Naive thymus-derived CD4-positive, alpha-beta T cell (primary cell): ENCODE measurements around the gene TMEM165. TPM values are rescaled to one million over a fixed set of nuclear protein-coding genes. Genes with fewer than 3 reads are reported as not detected.

Experiments used
- ATAC-seq: fragments of 150-1000 bp; cut with Tn5 transposase; 2 replicates; pipeline ENCODE4 v1.10.0; 2021; ENCODE audit warnings: mild to moderate bottlenecking, moderate library complexity
- CTCF ChIA-PET: fragments of 350-600 bp; sonication (Branson Sonifier 250); formaldehyde crosslinking; loops from one replicate; lab custom pipeline; 2021; ENCODE audit warnings: antibody characterized with exemption; lab: Charles Lee
- POLR2A ChIA-PET: fragments of 350-600 bp; sonication (Branson Sonifier 250); formaldehyde crosslinking; loops from one replicate; lab custom pipeline; 2021; ENCODE audit warnings: antibody characterized with exemption, inconsistent platforms; lab: Charles Lee
- DNase-seq, 9 donors: peaks; one replicate each; pipeline versions ENCODE4 v3.0.0 to v3.0.0-alpha.2; 2020 to 2022; ENCODE audit warnings: mixed read lengths in 1 of 9
- H3K27ac ChIP-seq: one replicate; pipeline ENCODE4 v1.7.0; 2013; ENCODE audit warnings: mild to moderate bottlenecking, low read depth, low read length, moderate library complexity
- H3K27me3 ChIP-seq, 2 donors: one replicate each; pipeline ENCODE4 v1.7.0; 2013; ENCODE audit warnings: low read length in 2 of 2, mild to moderate bottlenecking in 2 of 2, moderate library complexity in 2 of 2; ENCODE audit not compliant: control insufficient read depth in 2 of 2, insufficient read depth in 2 of 2
- H3K36me3 ChIP-seq, 3 experiments: 1 replicate in 2 of 3; 2 replicates in 1 of 3; pipeline ENCODE4 v1.7.0; 2013; ENCODE audit warnings: low read length in 3 of 3, mild to moderate bottlenecking in 3 of 3, moderate library complexity in 1 of 3; ENCODE audit not compliant: insufficient read depth in 3 of 3, control insufficient read depth in 2 of 3
- H3K4me1 ChIP-seq, 2 donors: one replicate each; pipeline ENCODE4 v1.7.0; 2013; ENCODE audit warnings: low read length in 2 of 2, mild to moderate bottlenecking in 2 of 2, moderate library complexity in 1 of 2; ENCODE audit not compliant: control insufficient read depth in 2 of 2, insufficient read depth in 2 of 2
- H3K4me3 ChIP-seq: 2 replicates; pipeline ENCODE4 v1.7.0; 2013; ENCODE audit warnings: mild to moderate bottlenecking, low read length
- H3K9me3 ChIP-seq, 3 experiments: 1 replicate in 2 of 3; 2 replicates in 1 of 3; pipeline ENCODE4 v1.7.0; 2013; ENCODE audit warnings: low read length in 3 of 3; ENCODE audit not compliant: control insufficient read depth in 2 of 3
- H3K27ac Mint-ChIP-seq, 9 donors: one replicate each; pipeline ENCODE4 v1.8.0; 2020 to 2022; ENCODE audit warnings: mixed read lengths in 9 of 9, mild to moderate bottlenecking in 8 of 9, moderate library complexity in 5 of 9, inconsistent platforms in 2 of 9
- H3K27me3 Mint-ChIP-seq, 5 donors: one replicate each; pipeline ENCODE4 v1.8.0; 2021 to 2022; ENCODE audit warnings: mixed read lengths in 5 of 5, mild to moderate bottlenecking in 1 of 5
- H3K36me3 Mint-ChIP-seq, 5 donors: one replicate each; pipeline ENCODE4 v1.8.0; 2020 to 2022; ENCODE audit warnings: mixed read lengths in 5 of 5, mild to moderate bottlenecking in 3 of 5, inconsistent platforms in 1 of 5
- H3K4me1 Mint-ChIP-seq, 7 donors: one replicate each; pipeline ENCODE4 v1.8.0; 2020 to 2022; ENCODE audit warnings: mixed read lengths in 7 of 7, mild to moderate bottlenecking in 3 of 7, inconsistent platforms in 1 of 7
- H3K4me3 Mint-ChIP-seq, 10 donors: one replicate each; pipeline ENCODE4 v1.8.0; 2020 to 2022; ENCODE audit warnings: mild to moderate bottlenecking in 10 of 10, mixed read lengths in 10 of 10, moderate library complexity in 6 of 10, inconsistent platforms in 2 of 10
- H3K9me3 Mint-ChIP-seq, 11 donors: one replicate each; pipeline ENCODE4 v1.8.0; 2020 to 2022; ENCODE audit warnings: mixed read lengths in 11 of 11, mild to moderate bottlenecking in 4 of 11, inconsistent platforms in 1 of 11, moderate library complexity in 1 of 11
- intact Hi-C, 2 donors: fragments of 100-400 bp; cut with micrococcal nuclease; formaldehyde crosslinking; loops; one replicate each; pipeline ENCODE4 v1.15.1; 2023
- polyA plus RNA-seq, 2 donors: library from polyadenylated mRNA; unstranded; fragments of 300-500 nt; fragmentation: Illumina TruSeq; gene quantifications; one replicate each; pipeline ENCODE4 v1.2.3, GENCODE V29; 2021
- total RNA-seq, 6 experiments: library from RNA in 5 of 6; stranded (reverse) in 5 of 6; gene quantifications; 1 replicate in 5 of 6; 2 replicates in 1 of 6; pipeline ENCODE4 v1.2.3 and lab custom pipeline; 2021 to 2026

Gene TMEM165
- total and polyA plus RNA-seq, 7 experiments from 2014 or later, result 22.9 to 80.9 (median 55.7) TPM

GRCh38 chr4:55424791-55425190, 29.0 kb downstream of the TMEM165 start:
- Histone ChIP-seq H3K27me3 (no peaks in the 10 kb centered on the region), H3K27ac (no peak overlapping the region), H3K36me3 (peaks cover 7 to 43% (median 9%) of the 10 kb centered on the region in 3 experiments), H3K4me3 (no peak overlapping the region), H3K9me3 (no peaks in the 10 kb centered on the region), H3K4me1 (no peaks in the 10 kb centered on the region)
- Mint-ChIP-seq H3K36me3 (peaks cover 14 to 38% (median 27%) of the 10 kb centered on the region in 5 donors), H3K9me3 (no peaks in the 10 kb centered on the region), H3K27ac (peak overlapping the region in 4 of 9 donors; percentile 31 to 74 (median 68)), H3K4me1 (peaks cover 0 to 15% (median 4%) of the 10 kb centered on the region in 7 donors), H3K27me3 (no peaks in the 10 kb centered on the region), H3K4me3 (no peak overlapping the region)
- intact Hi-C loops, result no loop called here
- ChIA-PET CTCF (no interaction called here), POLR2A (no interaction called here)
- ATAC-seq (no peak), DNase-seq (no peak)

DNA sequence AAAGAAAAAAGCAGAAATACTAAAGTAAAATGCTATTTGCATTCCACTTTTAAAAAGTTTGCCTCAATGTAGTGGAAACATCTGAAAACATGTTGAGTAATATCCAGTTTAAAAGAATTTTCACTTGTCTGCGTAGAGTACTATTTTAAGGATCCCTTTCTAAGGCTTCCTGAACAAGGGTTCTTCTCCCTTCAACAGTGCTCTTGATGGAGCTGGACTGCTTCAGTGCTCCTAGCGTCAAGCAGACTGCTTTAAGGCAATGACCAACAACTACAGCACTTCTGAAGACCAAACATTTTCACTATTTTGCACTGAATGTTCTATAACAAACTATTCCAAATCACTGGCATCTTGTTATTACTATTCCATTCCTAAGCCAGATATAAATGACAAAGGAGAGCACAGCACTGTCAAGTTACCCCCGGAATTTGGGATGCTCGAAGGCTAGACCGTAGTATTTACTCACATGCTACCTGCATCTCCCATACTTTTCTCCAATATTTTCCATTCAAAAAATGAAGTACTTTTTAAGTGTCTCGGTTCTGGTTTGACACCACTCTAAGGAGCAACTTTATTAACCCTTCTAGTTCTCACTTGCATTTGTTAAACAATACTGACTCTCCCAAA, 36.1 kb downstream of the TMEM165 start:
- no peaks in the 10 kb centered on the region for H3K27me3 Mint-ChIP-seq
- Histone ChIP-seq H3K9me3 (no peaks in the 10 kb centered on the region), H3K4me3 (no peak overlapping the region), H3K36me3 (peaks cover 0 to 16% (median 13%) of the 10 kb centered on the region in 3 experiments), H3K27me3 (no peaks in the 10 kb centered on the region), H3K27ac (no peak overlapping the region), H3K4me1 (peaks cover 0 to 6% of the 10 kb centered on the region in 2 donors)
- DNase-seq (no peak), ATAC-seq (no peak)
- H3K4me3 Mint-ChIP-seq, result no peak overlapping the region
- peak overlapping the region in 5 of 9 donors; percentile 7 to 65 (median 29) for H3K27ac Mint-ChIP-seq
- CTCF ChIA-PET, result interaction anchor here (1.1 kb wide), 1 partner anchor 77 kb away, joined by 3 read pairs; no protein-coding TSS in a partner anchor
- POLR2A ChIA-PET, result interaction anchor here (0.6 to 0.7 kb wide), 3 partner anchors 20 to 45 kb away, joined by 3 to 4 read pairs (median 3); no protein-coding TSS in a partner anchor
- no peaks in the 10 kb centered on the region for H3K9me3 Mint-ChIP-seq
- intact Hi-C loops, result no loop called here
- H3K4me1 Mint-ChIP-seq, result peaks cover 4 to 19% (median 12%) of the 10 kb centered on the region in 7 donors
- H3K36me3 Mint-ChIP-seq, result peaks cover 0 to 30% (median 13%) of the 10 kb centered on the region in 5 donors

GRCh38 chr4:55435141-55435841, 39.5 kb downstream of the TMEM165 start:
- Mint-ChIP-seq H3K27me3 (no peaks in the 10 kb centered on the region), H3K4me1 (peaks cover 5 to 17% (median 12%) of the 10 kb centered on the region in 7 donors), H3K27ac (peak overlapping the region in 7 of 9 donors; percentile 5 to 83 (median 69)), H3K4me3 (peak overlapping the region in 1 of 10 donors; percentile 62), H3K9me3 (no peaks in the 10 kb centered on the region), H3K36me3 (peaks cover 0 to 46% (median 13%) of the 10 kb centered on the region in 5 donors)
- intact Hi-C loops, result loop anchor here (5.0 kb wide), 1 partner anchor 38 kb away; the partner anchor contains the start of gene TMEM165 (in 2 of the 2)
- ATAC-seq (peak; percentile 49), DNase-seq (peak in 1 of 9 donors; percentile 4)
- Histone ChIP-seq H3K9me3 (no peaks in the 10 kb centered on the region), H3K27ac (no peak overlapping the region), H3K4me1 (peaks cover 0 to 6% of the 10 kb centered on the region in 2 donors), H3K36me3 (peaks cover 0 to 16% (median 10%) of the 10 kb centered on the region in 3 experiments), H3K27me3 (no peaks in the 10 kb centered on the region), H3K4me3 (no peak overlapping the region)
- CTCF ChIA-PET, result no interaction called here
- POLR2A ChIA-PET, result interaction anchor here (0.6 to 1.3 kb wide), 2 partner anchors 12 to 25 kb away, joined by 3 to 4 read pairs; no protein-coding TSS in a partner anchor

DNA sequence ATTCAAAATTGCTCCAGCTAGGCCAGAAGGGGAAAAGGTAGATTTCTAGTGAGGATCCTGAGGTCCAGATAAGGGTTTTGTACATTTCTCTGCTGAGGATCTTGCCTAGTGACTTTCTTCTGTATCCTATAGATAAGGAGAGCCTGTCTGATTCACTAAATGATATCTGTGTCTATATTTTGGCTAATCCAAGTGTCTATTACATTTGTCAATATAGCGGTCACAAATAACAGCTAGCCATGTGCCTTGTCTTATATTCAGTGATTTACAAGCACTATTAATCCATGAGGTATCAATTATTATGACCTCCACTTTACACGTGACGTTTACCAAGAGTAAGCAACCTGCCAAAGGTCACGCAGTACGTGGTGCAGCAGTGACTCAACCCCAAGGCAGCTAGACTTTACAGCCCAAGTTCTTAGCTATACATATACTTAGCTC, 41.6 kb downstream of the TMEM165 start:
- peaks cover 8 to 20% (median 12%) of the 10 kb centered on the region in 7 donors for H3K4me1 Mint-ChIP-seq
- intact Hi-C loops, result loop anchor here (5.0 kb wide), 1 partner anchor 40 kb away; the partner anchor contains the start of gene TMEM165 (in 2 of the 2)

GRCh38 chr4:55437823-55438222, 42.1 kb downstream of the TMEM165 start:
- ChIA-PET POLR2A (interaction anchor here (0.6 to 1.2 kb wide), 2 partner anchors 17 to 511 kb away, joined by 3 read pairs; partner anchors contain the start of gene CEP135), CTCF (interaction anchor here (1.0 to 1.1 kb wide), 2 partner anchors 11 to 21 kb away, joined by 3 to 4 read pairs; no protein-coding TSS in a partner anchor)
- no peak overlapping the region for H3K27ac ChIP-seq
- H3K36me3 ChIP-seq, result peaks cover 0 to 11% (median 9%) of the 10 kb centered on the region in 3 experiments
- Mint-ChIP-seq H3K4me3 (no peak overlapping the region), H3K4me1 (peaks cover 8 to 24% (median 12%) of the 10 kb centered on the region in 7 donors), H3K27me3 (no peaks in the 10 kb centered on the region), H3K27ac (peak overlapping the region in 1 of 9 donors; percentile 31), H3K36me3 (peaks cover 0 to 45% (median 21%) of the 10 kb centered on the region in 5 donors), H3K9me3 (no peaks in the 10 kb centered on the region)
- H3K27me3 ChIP-seq, result no peaks in the 10 kb centered on the region
- DNase-seq, result no peak
- H3K4me1 ChIP-seq, result peaks cover 0 to 6% of the 10 kb centered on the region in 2 donors
- no peak for ATAC-seq
- H3K9me3 ChIP-seq, result no peaks in the 10 kb centered on the region
- intact Hi-C loops, result loop anchor here (5.0 kb wide), 1 partner anchor 41 kb away; the partner anchor contains the start of gene TMEM165 (in 2 of the 2)
- H3K4me3 ChIP-seq, result no peak overlapping the region

More for the DNA sequence above, 41.6 kb downstream of the TMEM165 start:
- no peak overlapping the region for H3K27ac ChIP-seq
- peaks cover 0 to 6% of the 10 kb centered on the region in 2 donors for H3K4me1 ChIP-seq
- H3K27me3 Mint-ChIP-seq, result no peaks in the 10 kb centered on the region
- POLR2A ChIA-PET, result interaction anchor here (0.6 to 1.2 kb wide), 2 partner anchors 17 to 512 kb away, joined by 3 read pairs; partner anchors contain the start of gene CEP135
- H3K4me3 Mint-ChIP-seq, result no peak overlapping the region
- CTCF ChIA-PET, result interaction anchor here (1.0 to 1.1 kb wide), 2 partner anchors 11 to 20 kb away, joined by 3 to 4 read pairs; no protein-coding TSS in a partner anchor
- H3K36me3 Mint-ChIP-seq, result peaks cover 0 to 44% (median 17%) of the 10 kb centered on the region in 5 donors
- H3K4me3 ChIP-seq, result no peak overlapping the region
- no peak for ATAC-seq
- DNase-seq, result no peak
- H3K27ac Mint-ChIP-seq, result peak overlapping the region in 4 of 9 donors; percentile 31 to 60 (median 38)
- H3K9me3 Mint-ChIP-seq, result no peaks in the 10 kb centered on the region
- peaks cover 0 to 11% (median 10%) of the 10 kb centered on the region in 3 experiments for H3K36me3 ChIP-seq
- no peaks in the 10 kb centered on the region for H3K27me3 ChIP-seq
- no peaks in the 10 kb centered on the region for H3K9me3 ChIP-seq

GRCh38 chr4:55438314-55438713, 42.6 kb downstream of the TMEM165 start:
- H3K27ac ChIP-seq, result no peak overlapping the region
- no peak for ATAC-seq
- no peak overlapping the region for H3K4me3 ChIP-seq
- POLR2A ChIA-PET, result no interaction called here
- CTCF ChIA-PET, result interaction anchor here (1.1 kb wide), 1 partner anchor 12 kb away, joined by 3 read pairs; no protein-coding TSS in a partner anchor
- Mint-ChIP-seq H3K36me3 (peaks cover 0 to 43% (median 21%) of the 10 kb centered on the region in 5 donors), H3K27me3 (no peaks in the 10 kb centered on the region), H3K27ac (peak overlapping the region in 1 of 9 donors; percentile 31), H3K4me3 (no peak overlapping the region), H3K4me1 (peaks cover 8 to 24% (median 11%) of the 10 kb centered on the region in 7 donors), H3K9me3 (no peaks in the 10 kb centered on the region)
- intact Hi-C loops, result loop anchor here (5.0 kb wide), 1 partner anchor 41 kb away; the partner anchor contains the start of gene TMEM165 (in 2 of the 2)
- no peak for DNase-seq
- no peaks in the 10 kb centered on the region for H3K9me3 ChIP-seq
- H3K36me3 ChIP-seq, result peaks cover 0 to 11% (median 4%) of the 10 kb centered on the region in 3 experiments
- peaks cover 0 to 6% of the 10 kb centered on the region in 2 donors for H3K4me1 ChIP-seq
- no peaks in the 10 kb centered on the region for H3K27me3 ChIP-seq
